ENCODE results near the gene INPP5D. TPM values are rescaled to one million over a fixed set of nuclear protein-coding genes. Genes with fewer than 3 reads are reported as not detected.

The INPP5D gene
- polyA plus RNA-seq, 2 of the 4 experiments (the other 2 are of a cell fraction), result 0.26 to 0.53 TPM

GRCh38 chr2:233117811-233118647 is 57.9 kb downstream of the INPP5D start:
- Histone ChIP-seq H3K4me1 (no peaks in the 10 kb centered on the region), H3K4me2 (no peak overlapping the region), H3K4me3 (no peak overlapping the region), H3K27ac (no peak overlapping the region), H3K9me3 (no peaks in the 10 kb centered on the region)
- 85% methylated on average over 12 of the region's 12 CpGs for WGBS (ENCODE audit: missing lambda C conversion rate)
- FAIRE-seq (no peak), DNase-seq (ENCODE audit: low read depth in 1 of 2, low spot score in 1 of 2) (no peak), ATAC-seq (peak; percentile 23 to 26; a peak in 3 of 6 replicates)
- CTCF ChIA-PET, result interaction anchor here (1.2 kb wide), 1 partner anchor 265 kb away, joined by 3 read pairs; no protein-coding TSS in a partner anchor
- POLR2A ChIA-PET, result no interaction called here
- TF ChIP-seq GATA3 (IDR thresholded peaks at IDR 0.05; ENCODE audit: borderline replicate concordance) (no peak), TP53 (CRISPR knock-in tag; IDR thresholded peaks at IDR 0.05) (no peak), PBX3 (IDR thresholded peaks at IDR 0.05) (no peak), CHD2 (IDR thresholded peaks at IDR 0.05; ENCODE audit: low read length, partially characterized antibody) (no peak), REST (IDR thresholded peaks at IDR 0.05) (no peak), POLR2A (IDR thresholded peaks at IDR 0.05; ENCODE audit: low read length) (no peak), EP300 (IDR thresholded peaks at IDR 0.05) (no peak), POLR2AphosphoS2 (conservative IDR thresholded peaks at IDR 0.05; ENCODE audit: low read length) (no peak), BCL3 (IDR thresholded peaks at IDR 0.05) (no peak), HOXB5 (CRISPR knock-in tag; IDR thresholded peaks at IDR 0.05) (no peak), HES2 (IDR thresholded peaks at IDR 0.05) (no peak), MAX (IDR thresholded peaks at IDR 0.05) (no peak), CHD4 (IDR thresholded peaks at IDR 0.05; ENCODE audit: borderline replicate concordance) (no peak)

GRCh38 chr2:233118648-233119000 is 58.5 kb downstream of the INPP5D start:
- Histone ChIP-seq H3K4me1 (no peaks in the 10 kb centered on the region), H3K4me3 (no peak overlapping the region), H3K9me3 (no peaks in the 10 kb centered on the region), H3K27ac (no peak overlapping the region), H3K4me2 (no peak overlapping the region)
- DNase-seq (ENCODE audit: low read depth in 1 of 2, low spot score in 1 of 2), result no peak
- FAIRE-seq, result no peak
- TF ChIP-seq MAZ (IDR thresholded peaks at IDR 0.05; ENCODE audit: borderline replicate concordance, low read depth, low read length) (no peak), BCL3 (IDR thresholded peaks at IDR 0.05) (no peak), CHD2 (IDR thresholded peaks at IDR 0.05; ENCODE audit: low read length, partially characterized antibody) (no peak), KDM5A (IDR thresholded peaks at IDR 0.05) (no peak), MAX (IDR thresholded peaks at IDR 0.05) (no peak), CTCF (IDR thresholded peaks at IDR 0.05) (no peak), POLR2A (IDR thresholded peaks at IDR 0.05; ENCODE audit: low read length) (no peak), E2F6 (IDR thresholded peaks at IDR 0.05; ENCODE audit: borderline replicate concordance, low read depth) (no peak), CBX2 (IDR thresholded peaks at IDR 0.05; ENCODE audit: borderline replicate concordance, low read depth) (no peak), JUN (IDR thresholded peaks at IDR 0.05) (no peak), HDAC2 (IDR thresholded peaks at IDR 0.05) (no peak), RFX5 (IDR thresholded peaks at IDR 0.05) (no peak), NFE2L2 (conservative IDR thresholded peaks at IDR 0.05; ENCODE audit: low read length) (no peak)
- TF ChIP-seq, protein P1, sequence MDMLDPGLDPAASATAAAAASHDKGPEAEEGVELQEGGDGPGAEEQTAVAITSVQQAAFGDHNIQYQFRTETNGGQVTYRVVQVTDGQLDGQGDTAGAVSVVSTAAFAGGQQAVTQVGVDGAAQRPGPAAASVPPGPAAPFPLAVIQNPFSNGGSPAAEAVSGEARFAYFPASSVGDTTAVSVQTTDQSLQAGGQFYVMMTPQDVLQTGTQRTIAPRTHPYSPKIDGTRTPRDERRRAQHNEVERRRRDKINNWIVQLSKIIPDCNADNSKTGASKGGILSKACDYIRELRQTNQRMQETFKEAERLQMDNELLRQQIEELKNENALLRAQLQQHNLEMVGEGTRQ (IDR thresholded peaks at IDR 0.05), result no peak
- ChIA-PET CTCF (interaction anchor here (1.2 kb wide), 1 partner anchor 266 kb away, joined by 3 read pairs; no protein-coding TSS in a partner anchor), POLR2A (no interaction called here)
- no peak for ATAC-seq
- 85% methylated on average over 7 of the region's 9 CpGs for WGBS (ENCODE audit: missing lambda C conversion rate)

Data from A549 (cell line).